ENCODE results near the gene PCDHGC3.

PCDHGC3 gene

DNA sequence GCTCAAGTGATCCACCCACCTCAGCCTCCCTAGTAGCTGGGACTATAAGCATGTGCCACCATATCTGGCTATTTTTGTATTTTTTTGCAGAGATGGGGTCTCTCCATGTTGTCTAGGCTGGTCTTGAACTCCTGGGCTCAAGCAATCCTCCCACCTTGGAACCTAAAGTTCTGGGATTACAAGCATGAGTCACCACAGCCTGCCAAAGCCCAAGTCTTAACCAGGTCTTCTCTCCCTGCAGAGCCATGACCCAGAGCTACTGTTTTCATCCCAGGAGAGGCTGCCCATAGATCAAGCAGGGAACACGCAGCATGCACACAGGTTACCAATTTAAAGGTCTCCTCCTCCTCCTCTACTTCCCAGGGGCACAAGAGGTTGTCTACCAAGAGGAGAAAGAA, 42.9 kb downstream of the PCDHGC3 start:
- Histone ChIP-seq H3K4me2 (ENCODE audit: low read length, poor library complexity, severe bottlenecking) (no peak overlapping the region), H2BK12ac (ENCODE audit: low read length in 2 of 2) (peak overlapping the region; percentile 7 to 89), H3K27ac (ENCODE audit: low read length, poor library complexity, severe bottlenecking) (no peak overlapping the region), H4K8ac (ENCODE audit: low read length) (no peak overlapping the region), H3K14ac (ENCODE audit: low read length in 2 of 2) (peak overlapping the region in 1 of 2 experiments; percentile 56), H3K36me3 (ENCODE audit: control insufficient read depth in 1 of 2, insufficient read depth in 2 of 2, low read depth in 1 of 2, low read length in 2 of 2) (peaks cover 14 to 52% of the 10 kb centered on the region in 2 experiments), H3K4ac (ENCODE audit: low read depth in 1 of 2, low read length in 2 of 2) (peak overlapping the region in 1 of 2 experiments; percentile 54), H3K9ac (ENCODE audit: low read length) (no peak overlapping the region), H2BK5ac (ENCODE audit: low read depth, low read length, poor library complexity, severe bottlenecking) (no peak overlapping the region), H3K9me3 (ENCODE audit: control insufficient read depth, low read length) (no peaks in the 10 kb centered on the region), H2AFZ (ENCODE audit: low read depth, low read length) (no peak overlapping the region), H2AK5ac (ENCODE audit: low read length, severe bottlenecking) (no peak overlapping the region), H3K79me1 (replicated peaks; ENCODE audit: low read length, poor library complexity, severe bottlenecking) (peaks cover 21% of the 10 kb centered on the region), H3K4me3 (ENCODE audit: insufficient read depth in 1 of 2, low read depth in 1 of 2, low read length in 2 of 2) (no peak overlapping the region), H3K18ac (ENCODE audit: low read depth in 1 of 2, low read length in 2 of 2) (peak overlapping the region; percentile 52 to 94), H4K91ac (ENCODE audit: low read length) (no peak overlapping the region), H3K27me3 (ENCODE audit: control insufficient read depth in 1 of 2, insufficient read depth in 1 of 2, low read length in 2 of 2) (no peaks in the 10 kb centered on the region), H3K4me1 (ENCODE audit: control insufficient read depth, insufficient read depth, low read depth, low read length) (peaks cover 29% of the 10 kb centered on the region), H3K23ac (ENCODE audit: low read length in 2 of 2) (no peak overlapping the region), H2BK15ac (ENCODE audit: low read depth, poor library complexity, severe bottlenecking) (no peak overlapping the region), H2BK120ac (ENCODE audit: low read depth, low read length) (no peak overlapping the region)
- no CpG with 5 or more reads among the region's 1 CpG for WGBS
- peak; percentile 27 for DNase-seq

DNA sequence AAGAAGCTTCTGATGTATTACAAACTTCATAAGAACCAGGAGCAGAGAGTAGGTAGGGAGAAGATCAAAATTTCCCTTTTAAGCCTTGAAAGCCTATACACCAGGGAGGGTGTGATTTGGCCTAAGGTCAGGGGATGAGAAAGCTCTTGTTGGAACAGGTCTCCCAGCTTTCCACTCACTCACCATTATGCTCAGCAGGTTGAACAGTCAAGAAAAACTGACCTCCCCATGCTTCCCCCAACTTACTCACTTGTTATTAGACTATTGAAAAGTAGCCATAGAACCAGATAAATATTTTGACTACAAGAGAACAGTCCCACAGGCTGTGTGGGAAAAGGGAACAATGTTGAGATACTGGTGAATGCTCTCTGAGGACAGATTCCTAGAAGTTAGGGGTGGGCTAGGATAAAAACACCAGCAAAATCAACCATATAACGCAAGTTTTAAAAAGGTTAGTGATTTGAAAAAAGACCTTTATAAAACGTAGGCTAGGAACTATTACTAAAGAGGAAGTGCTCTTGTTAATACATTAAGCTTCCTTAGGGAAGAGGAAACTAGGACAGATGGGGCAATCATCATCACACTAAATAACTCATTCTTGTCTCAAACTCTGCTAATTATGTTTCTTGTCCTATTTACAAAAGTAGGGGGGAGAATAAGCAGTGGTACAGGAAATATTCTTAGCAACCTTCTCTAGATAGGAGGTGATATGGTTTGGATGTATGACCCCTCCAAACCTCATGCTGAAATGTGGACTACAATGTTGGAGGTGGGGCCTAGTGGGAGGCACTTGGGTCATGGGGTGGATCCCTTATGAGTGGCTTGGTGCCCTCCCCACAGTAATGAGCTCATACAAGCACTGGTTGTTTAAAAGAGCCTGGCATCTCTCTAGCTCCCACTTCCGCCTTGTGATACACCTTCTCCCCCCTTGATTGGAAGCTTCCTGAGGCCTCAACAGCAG, 44.1 kb downstream of the PCDHGC3 start:
- no peak overlapping the region for H2BK5ac ChIP-seq (ENCODE audit: low read depth, low read length, poor library complexity, severe bottlenecking)
- no peak overlapping the region for H4K8ac ChIP-seq (ENCODE audit: low read length)
- H4K91ac ChIP-seq (ENCODE audit: low read length): peak overlapping the region; percentile 15
- no peak overlapping the region for H3K4me2 ChIP-seq (ENCODE audit: low read length, poor library complexity, severe bottlenecking)
- H3K4me1 ChIP-seq (ENCODE audit: control insufficient read depth, insufficient read depth, low read depth, low read length): peaks cover 23% of the 10 kb centered on the region
- H3K9me3 ChIP-seq (ENCODE audit: control insufficient read depth, low read length): no peaks in the 10 kb centered on the region
- no peak overlapping the region for H3K4me3 ChIP-seq (ENCODE audit: insufficient read depth in 1 of 2, low read depth in 1 of 2, low read length in 2 of 2)
- H3K9ac ChIP-seq (ENCODE audit: low read length): peak overlapping the region; percentile 44
- peak overlapping the region; percentile 48 to 62 for H3K18ac ChIP-seq (ENCODE audit: low read depth in 1 of 2, low read length in 2 of 2)
- H3K14ac ChIP-seq (ENCODE audit: low read length in 2 of 2): no peak overlapping the region
- H3K4ac ChIP-seq (ENCODE audit: low read depth in 1 of 2, low read length in 2 of 2): peak overlapping the region; percentile 24 to 76
- peak overlapping the region; percentile 85 for H3K27ac ChIP-seq (ENCODE audit: low read length, poor library complexity, severe bottlenecking)
- peak overlapping the region; percentile 59 for H2BK120ac ChIP-seq (ENCODE audit: low read depth, low read length)
- H2BK12ac ChIP-seq (ENCODE audit: low read length in 2 of 2): peak overlapping the region; percentile 79 to 98
- H3K27me3 ChIP-seq (ENCODE audit: control insufficient read depth in 1 of 2, insufficient read depth in 1 of 2, low read length in 2 of 2): no peaks in the 10 kb centered on the region
- WGBS: 91% methylated on average over 1 of the region's 3 CpGs
- H2AFZ ChIP-seq (ENCODE audit: low read depth, low read length): no peak overlapping the region
- H2BK15ac ChIP-seq (ENCODE audit: low read depth, poor library complexity, severe bottlenecking): no peak overlapping the region
- H2AK5ac ChIP-seq (ENCODE audit: low read length, severe bottlenecking): peak overlapping the region; percentile 3
- H3K23ac ChIP-seq (ENCODE audit: low read length in 2 of 2): no peak overlapping the region
- H3K36me3 ChIP-seq (ENCODE audit: control insufficient read depth in 1 of 2, insufficient read depth in 2 of 2, low read depth in 1 of 2, low read length in 2 of 2): peaks cover 18 to 55% of the 10 kb centered on the region in 2 experiments
- DNase-seq: peak; percentile 42
- peaks cover 27% of the 10 kb centered on the region for H3K79me1 ChIP-seq (replicated peaks; ENCODE audit: low read length, poor library complexity, severe bottlenecking)

DNA sequence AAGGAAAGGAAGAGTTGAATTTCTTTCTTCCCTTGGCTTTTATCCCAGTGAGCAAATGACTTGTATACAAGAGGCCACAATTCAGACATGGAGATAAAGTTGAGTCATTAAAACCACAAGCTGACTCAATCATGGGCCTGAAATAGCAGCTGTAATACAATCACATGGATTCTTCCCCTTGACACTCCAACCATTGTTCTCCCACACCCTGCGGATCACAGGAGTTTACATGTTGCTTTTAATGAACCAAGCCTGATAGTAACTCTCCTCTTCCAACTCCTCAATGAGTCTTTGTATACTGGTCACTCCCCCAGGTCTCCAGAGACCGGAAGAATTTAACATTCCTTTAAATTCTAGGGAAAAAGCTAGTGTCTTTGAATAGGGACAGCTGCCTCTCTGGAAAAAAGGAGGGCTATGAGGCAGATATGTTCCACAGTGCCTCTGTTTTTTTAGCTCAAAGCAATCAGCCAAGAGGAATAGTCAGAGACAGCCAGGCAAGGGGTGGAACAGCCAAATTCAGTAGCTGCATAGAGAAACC, 45.5 kb downstream of the PCDHGC3 start:
- peak overlapping the region; percentile 92 for H3K27ac ChIP-seq (ENCODE audit: low read length, poor library complexity, severe bottlenecking)
- peak overlapping the region; percentile 79 for H2BK5ac ChIP-seq (ENCODE audit: low read depth, low read length, poor library complexity, severe bottlenecking)
- H3K18ac ChIP-seq (ENCODE audit: low read depth in 1 of 2, low read length in 2 of 2): peak overlapping the region; percentile 39 to 87
- H3K4me3 ChIP-seq (ENCODE audit: insufficient read depth in 1 of 2, low read depth in 1 of 2, low read length in 2 of 2): peak overlapping the region in 1 of 2 experiments; percentile 20
- DNase-seq: peak; percentile 99
- no peak overlapping the region for H3K14ac ChIP-seq (ENCODE audit: low read length in 2 of 2)
- H4K8ac ChIP-seq (ENCODE audit: low read length): peak overlapping the region; percentile 38
- peaks cover 17% of the 10 kb centered on the region for H3K4me1 ChIP-seq (ENCODE audit: control insufficient read depth, insufficient read depth, low read depth, low read length)
- no peak overlapping the region for H2AFZ ChIP-seq (ENCODE audit: low read depth, low read length)
- peak overlapping the region; percentile 85 for H3K9ac ChIP-seq (ENCODE audit: low read length)
- 0% methylated on average over 2 of the region's 2 CpGs for WGBS
- H3K36me3 ChIP-seq (ENCODE audit: control insufficient read depth in 1 of 2, insufficient read depth in 2 of 2, low read depth in 1 of 2, low read length in 2 of 2): peaks cover 15 to 48% of the 10 kb centered on the region in 2 experiments
- no peaks in the 10 kb centered on the region for H3K9me3 ChIP-seq (ENCODE audit: control insufficient read depth, low read length)
- H3K23ac ChIP-seq (ENCODE audit: low read length in 2 of 2): no peak overlapping the region
- peak overlapping the region; percentile 17 to 57 for H3K4ac ChIP-seq (ENCODE audit: low read depth in 1 of 2, low read length in 2 of 2)
- H3K27me3 ChIP-seq (ENCODE audit: control insufficient read depth in 1 of 2, insufficient read depth in 1 of 2, low read length in 2 of 2): no peaks in the 10 kb centered on the region
- no peak overlapping the region for H2BK15ac ChIP-seq (ENCODE audit: low read depth, poor library complexity, severe bottlenecking)
- no peak overlapping the region for H3K4me2 ChIP-seq (ENCODE audit: low read length, poor library complexity, severe bottlenecking)
- H2BK120ac ChIP-seq (ENCODE audit: low read depth, low read length): no peak overlapping the region
- H3K79me1 ChIP-seq (replicated peaks; ENCODE audit: low read length, poor library complexity, severe bottlenecking): peaks cover 27% of the 10 kb centered on the region
- no peak overlapping the region for H4K91ac ChIP-seq (ENCODE audit: low read length)
- peak overlapping the region in 1 of 2 experiments; percentile 32 for H2BK12ac ChIP-seq (ENCODE audit: low read length in 2 of 2)
- H2AK5ac ChIP-seq (ENCODE audit: low read length, severe bottlenecking): peak overlapping the region; percentile 88

DNA sequence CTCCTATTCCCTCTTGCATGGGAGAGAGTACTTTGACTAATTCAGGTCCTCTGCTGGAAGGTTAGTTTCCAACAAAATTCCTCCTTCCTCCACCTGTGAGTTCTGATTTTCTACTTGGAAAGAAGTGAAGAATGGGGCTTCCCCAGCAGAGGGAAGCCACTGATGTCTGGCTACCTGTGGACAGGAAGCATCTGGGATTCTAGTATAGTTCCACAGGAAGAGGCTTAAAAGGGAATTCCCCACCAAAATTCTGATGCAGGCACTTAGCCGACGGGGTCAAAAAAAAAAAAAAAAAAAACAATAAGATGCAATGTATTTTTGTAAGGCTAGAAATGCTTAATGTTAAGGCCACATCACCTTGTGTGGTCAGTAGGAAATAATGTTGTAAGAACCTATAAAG, 46.5 kb downstream of the PCDHGC3 start:
- Histone ChIP-seq H3K27ac (ENCODE audit: low read length, poor library complexity, severe bottlenecking) (peak overlapping the region; percentile 92), H4K8ac (ENCODE audit: low read length) (no peak overlapping the region), H3K18ac (ENCODE audit: low read depth in 1 of 2, low read length in 2 of 2) (peak overlapping the region in 1 of 2 experiments; percentile 71)

More for the DNA sequence above, 46.5 kb downstream of the PCDHGC3 start:
- Histone ChIP-seq H3K36me3 (ENCODE audit: control insufficient read depth in 1 of 2, insufficient read depth in 2 of 2, low read depth in 1 of 2, low read length in 2 of 2) (peaks cover 15 to 48% of the 10 kb centered on the region in 2 experiments), H2BK120ac (ENCODE audit: low read depth, low read length) (no peak overlapping the region), H3K4ac (ENCODE audit: low read depth in 1 of 2, low read length in 2 of 2) (no peak overlapping the region), H2AK5ac (ENCODE audit: low read length, severe bottlenecking) (no peak overlapping the region), H3K9ac (ENCODE audit: low read length) (peak overlapping the region; percentile 85), H2BK15ac (ENCODE audit: low read depth, poor library complexity, severe bottlenecking) (no peak overlapping the region), H3K14ac (ENCODE audit: low read length in 2 of 2) (no peak overlapping the region), H2AFZ (ENCODE audit: low read depth, low read length) (no peak overlapping the region), H3K4me2 (ENCODE audit: low read length, poor library complexity, severe bottlenecking) (no peak overlapping the region), H3K27me3 (ENCODE audit: control insufficient read depth in 1 of 2, insufficient read depth in 1 of 2, low read length in 2 of 2) (no peaks in the 10 kb centered on the region), H3K4me1 (ENCODE audit: control insufficient read depth, insufficient read depth, low read depth, low read length) (peaks cover 12% of the 10 kb centered on the region), H2BK12ac (ENCODE audit: low read length in 2 of 2) (peak overlapping the region; percentile 29 to 71), H3K9me3 (ENCODE audit: control insufficient read depth, low read length) (no peaks in the 10 kb centered on the region), H3K23ac (ENCODE audit: low read length in 2 of 2) (no peak overlapping the region), H3K4me3 (ENCODE audit: insufficient read depth in 1 of 2, low read depth in 1 of 2, low read length in 2 of 2) (peak overlapping the region in 1 of 2 experiments; percentile 20), H4K91ac (ENCODE audit: low read length) (no peak overlapping the region), H2BK5ac (ENCODE audit: low read depth, low read length, poor library complexity, severe bottlenecking) (no peak overlapping the region), H3K79me1 (replicated peaks; ENCODE audit: low read length, poor library complexity, severe bottlenecking) (peaks cover 25% of the 10 kb centered on the region)
- DNase-seq: peak; percentile 59
- no CpG with 5 or more reads among the region's 2 CpGs for WGBS

All from mesenchymal stem cell (in vitro differentiated cells and primary cell).